Fibroblast of the aortic adventitia (primary cell): ENCODE results near the gene SAMM50. TPM values are rescaled to one million over a fixed set of nuclear protein-coding genes. Genes with fewer than 3 reads are reported as not detected.

Experiments
- DNase-seq: peaks from one replicate; pipeline ENCODE4 v3.0.0-alpha.2; 2010; ENCODE audit warnings: low read depth
- H3K4me3 ChIP-seq: 2 replicates; pipeline ENCODE4 v1.5.1; 2011; ENCODE audit warnings: low read depth, mild to moderate bottlenecking, control low read depth, low read length, moderate library complexity
- CTCF ChIP-seq: IDR thresholded peaks from 2 replicates; pipeline ENCODE4 v1.5.1; 2011; ENCODE audit warnings: mild to moderate bottlenecking, low read length, control low read depth, inconsistent platforms; ENCODE audit not compliant: insufficient read depth
- total RNA-seq: library from RNA; depleted of rRNA; stranded (reverse); fragments of >200 nt; gene quantifications from 2 replicates; pipeline ENCODE4 v1.2.3, GENCODE V29; 2012; ENCODE audit warnings: low replicate concordance

The SAMM50 gene
- total RNA-seq, 1 donor: 54.3 TPM

DNA sequence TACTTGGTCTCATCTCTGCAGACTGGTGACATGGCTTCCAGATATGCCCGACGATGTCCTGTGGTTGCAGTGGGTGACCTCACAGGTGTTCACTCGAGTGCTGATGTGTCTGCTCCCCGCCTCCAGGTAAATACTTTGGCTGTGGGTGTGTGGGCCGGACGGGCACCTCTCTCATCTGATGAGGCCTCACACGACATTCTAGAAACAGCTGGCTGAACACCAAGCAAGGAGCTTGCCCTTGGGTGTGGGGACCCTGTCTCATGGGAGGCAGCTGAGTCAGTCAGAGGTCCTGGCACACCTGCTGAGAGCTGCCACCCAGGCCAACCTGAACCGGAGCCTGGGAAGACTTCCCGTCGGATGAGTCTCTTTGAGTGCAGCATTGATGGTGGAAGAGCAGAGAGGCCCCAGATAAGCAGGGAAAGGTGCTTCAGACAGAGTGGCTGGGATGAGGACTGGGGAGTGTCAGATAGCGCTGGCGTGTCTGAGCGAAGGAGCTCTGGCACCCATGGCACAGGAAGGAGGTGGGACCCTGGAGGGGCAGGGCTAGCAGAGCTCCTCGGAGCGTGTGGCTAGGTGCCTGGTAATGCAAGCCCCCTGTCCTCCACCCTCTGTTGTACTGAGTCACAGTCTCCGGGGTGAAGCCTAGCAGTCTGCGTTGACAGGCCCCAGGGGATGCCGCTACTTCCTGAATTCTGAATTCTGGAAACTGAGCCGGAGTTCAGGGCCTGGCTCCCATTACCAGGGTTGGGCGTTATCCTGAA, 10.4 kb upstream of the SAMM50 start:
- no peak overlapping the region for H3K4me3 ChIP-seq

DNA sequence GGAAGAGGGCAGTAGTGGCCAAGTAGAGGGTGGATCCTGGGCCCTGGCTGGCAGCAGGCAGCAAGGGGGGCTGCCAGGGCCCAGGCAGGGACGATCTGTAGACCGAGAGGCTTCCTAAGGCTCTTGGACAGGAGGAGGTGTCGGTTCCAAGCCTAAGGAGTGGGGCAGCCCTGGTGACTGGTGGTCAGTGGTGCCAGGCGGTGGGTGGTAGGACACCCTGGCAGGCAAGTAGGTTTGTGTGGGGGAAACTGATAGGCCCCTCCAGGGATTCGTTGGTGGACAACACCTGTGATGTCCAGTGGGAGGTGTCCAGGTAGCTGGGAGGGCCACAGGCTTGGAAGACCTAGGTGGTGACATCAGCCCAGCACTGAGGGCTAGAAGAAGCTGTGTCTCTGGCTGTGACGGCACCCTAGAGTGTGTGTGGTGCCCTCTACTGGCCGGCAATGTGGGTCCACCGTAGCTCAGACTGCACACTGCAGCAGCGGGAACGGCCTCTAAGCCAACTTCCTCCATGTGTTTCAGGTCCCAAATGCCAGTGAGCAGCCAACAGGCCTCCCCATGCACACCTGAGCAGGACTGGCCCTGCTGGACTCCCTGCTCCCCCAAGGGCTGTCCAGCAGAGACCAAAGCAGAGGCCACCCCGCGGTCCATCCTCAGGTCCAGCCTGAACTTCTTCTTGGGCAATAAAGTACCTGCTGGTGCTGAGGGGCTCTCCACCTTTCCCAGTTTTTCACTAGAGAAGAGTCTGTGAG, 9.4 kb upstream of the SAMM50 start:
- peak; percentile 81 for TF ChIP-seq CTCF
- peak; percentile 64 for DNase-seq
- no peak overlapping the region for H3K4me3 ChIP-seq

More for the DNA sequence above, 10.4 kb upstream of the SAMM50 start:
- TF ChIP-seq CTCF: no peak
- no peak for DNase-seq

DNA sequence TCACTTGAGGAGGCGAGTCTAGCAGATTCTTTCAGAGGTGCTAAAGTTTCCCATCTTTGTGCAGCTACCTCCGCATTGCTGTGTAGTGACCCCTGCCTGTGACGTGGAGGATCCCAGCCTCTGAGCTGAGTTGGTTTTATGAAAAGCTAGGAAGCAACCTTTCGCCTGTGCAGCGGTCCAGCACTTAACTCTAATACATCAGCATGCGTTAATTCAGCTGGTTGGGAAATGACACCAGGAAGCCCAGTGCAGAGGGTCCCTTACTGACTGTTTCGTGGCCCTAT, 8.9 kb upstream of the SAMM50 start:
- no peak for DNase-seq

GRCh38 chr22:43948836-43949406, 6.3 kb upstream of the SAMM50 start:
- no peak for DNase-seq
- no peak for TF ChIP-seq CTCF
- H3K4me3 ChIP-seq: no peak overlapping the region

More for the DNA sequence above, 8.9 kb upstream of the SAMM50 start:
- no peak for TF ChIP-seq CTCF
- no peak overlapping the region for H3K4me3 ChIP-seq

GRCh38 chr22:43951391-43951790, 3.9 kb upstream of the SAMM50 start:
- DNase-seq: no peak
- no peak overlapping the region for H3K4me3 ChIP-seq
- no peak for TF ChIP-seq CTCF

- TF ChIP-seq CTCF: no peak
- no peak for DNase-seq
- no peak overlapping the region for H3K4me3 ChIP-seq
Observed at GRCh38 chr22:43951966-43952365, 3.3 kb upstream of the SAMM50 start.
